Kidney epithelial cell (primary cell): ENCODE results near the gene SULT6B1. TPM values are rescaled to one million over a fixed set of nuclear protein-coding genes. Genes with fewer than 3 reads are reported as not detected.
"Not testable (repeated sequence)": the region's sequence is repeated elsewhere in the genome, so short reads cannot be mapped to it uniquely, and the experiment has no call there.

Experiments
- DNase-seq: peaks from one replicate; pipeline ENCODE4 v3.0.0-alpha.2; 2010; ENCODE audit warnings: low read depth
- H3K27me3 ChIP-seq: 2 replicates; pipeline ENCODE4 v1.6.0; 2011; ENCODE audit warnings: low read length; ENCODE audit not compliant: control insufficient read depth, insufficient read depth
- H3K36me3 ChIP-seq: 2 replicates; pipeline ENCODE4 v1.5.1; 2011; ENCODE audit warnings: low read length; ENCODE audit not compliant: control insufficient read depth, insufficient read depth
- H3K4me3 ChIP-seq: 2 replicates; pipeline ENCODE4 v1.5.1; 2011; ENCODE audit warnings: low read depth, mild to moderate bottlenecking, control low read depth, low read length
- CTCF ChIP-seq: IDR thresholded peaks from 2 replicates; pipeline ENCODE4 v1.5.1; 2011; ENCODE audit warnings: mild to moderate bottlenecking, moderate library complexity, low read length, control low read depth, inconsistent platforms; ENCODE audit not compliant: insufficient read depth, poor library complexity, severe bottlenecking
- total RNA-seq: library from RNA; depleted of rRNA; stranded (reverse); fragments of >200 nt; gene quantifications from 2 replicates; pipeline ENCODE4 v1.2.3, GENCODE V29; 2015

SULT6B1 gene
- total RNA-seq, 1 donor from 2014 or later, result not detected

GRCh38 chr2:37211939-37212338, 23.5 kb upstream of the SULT6B1 start:
- TF ChIP-seq CTCF, result no peak
- H3K27me3 ChIP-seq, result no peaks in the 10 kb centered on the region
- H3K4me3 ChIP-seq, result no peak overlapping the region
- DNase-seq, result no peak
- no peaks in the 10 kb centered on the region for H3K36me3 ChIP-seq

- TF ChIP-seq CTCF, result no peak
- Histone ChIP-seq H3K4me3 (no peak overlapping the region), H3K27me3 (no peaks in the 10 kb centered on the region), H3K36me3 (no peaks in the 10 kb centered on the region)
- DNase-seq, result no peak
These were observed 22.7 kb upstream of the SULT6B1 start for GRCh38 chr2:37211212-37211611.

GRCh38 chr2:37206760-37207159, 18.3 kb upstream of the SULT6B1 start:
- H3K27me3 ChIP-seq, H3K36me3 ChIP-seq, DNase-seq, H3K4me3 ChIP-seq: not testable (repeated sequence)

- no peak for DNase-seq
- Histone ChIP-seq H3K4me3 (no peak overlapping the region), H3K27me3 (no peaks in the 10 kb centered on the region), H3K36me3 (peaks cover 2% of the 10 kb centered on the region)
- TF ChIP-seq CTCF, result no peak
These were observed 17.3 kb upstream of the SULT6B1 start for GRCh38 chr2:37205689-37206341.

- not testable (repeated sequence) for H3K4me3 ChIP-seq, H3K36me3 ChIP-seq, DNase-seq, H3K27me3 ChIP-seq
These were observed 16.7 kb upstream of the SULT6B1 start for GRCh38 chr2:37205071-37205661.

GRCh38 chr2:37203708-37204107, 15.2 kb upstream of the SULT6B1 start:
- TF ChIP-seq CTCF, result no peak
- Histone ChIP-seq H3K27me3 (no peaks in the 10 kb centered on the region), H3K36me3 (peaks cover 2% of the 10 kb centered on the region), H3K4me3 (no peak overlapping the region)
- no peak for DNase-seq

- peaks cover 2% of the 10 kb centered on the region for H3K36me3 ChIP-seq
- TF ChIP-seq CTCF, result no peak
- H3K4me3 ChIP-seq, result no peak overlapping the region
- no peaks in the 10 kb centered on the region for H3K27me3 ChIP-seq
- DNase-seq, result no peak
These were observed 13.3 kb upstream of the SULT6B1 start for GRCh38 chr2:37201766-37202165.
